ACC112 (cell line): Measurements from ENCODE around the gene SVOPL.

Experiments used
- H2AFZ ChIP-seq: fragments of 200-600 bp; sonication (generic); one replicate; pipeline ENCODE4 v1.6.0; 2017; ENCODE audit warnings: antibody characterized with exemption, low read length; ENCODE audit not compliant: unreplicated experiment
- H3K27ac ChIP-seq: fragments of 200-600 bp; sonication (generic); 2 replicates; pipeline ENCODE4 v1.5.1; 2014; ENCODE audit warnings: low read depth, mild to moderate bottlenecking, antibody characterized with exemption, low read length, moderate library complexity
- H3K27me3 ChIP-seq: fragments of 200-600 bp; sonication (generic); 2 replicates; pipeline ENCODE4 v1.6.1; 2014; ENCODE audit warnings: mild to moderate bottlenecking, antibody characterized with exemption, low read length, moderate library complexity, mixed read lengths; ENCODE audit not compliant: insufficient read depth
- H3K36me3 ChIP-seq: fragments of 200-600 bp; sonication (generic); 2 replicates; pipeline ENCODE4 v1.6.1; 2016; ENCODE audit warnings: mild to moderate bottlenecking, antibody characterized with exemption, low read length, moderate library complexity, mixed read lengths; ENCODE audit not compliant: insufficient read depth
- H3K4me1 ChIP-seq: fragments of 200-600 bp; sonication (generic); one replicate; pipeline ENCODE4 v1.6.1; 2016; ENCODE audit warnings: low read length, mixed read lengths; ENCODE audit not compliant: insufficient read depth, unreplicated experiment, control insufficient read depth
- H3K4me3 ChIP-seq: fragments of 200-600 bp; sonication (generic); 2 replicates; pipeline ENCODE4 v1.5.1; 2014; ENCODE audit warnings: mild to moderate bottlenecking, low read depth, low read length
- H3K79me2 ChIP-seq: fragments of 200-600 bp; sonication (generic); one replicate; pipeline ENCODE4 v1.6.0; 2016; ENCODE audit warnings: low read length; ENCODE audit not compliant: control insufficient read depth, unreplicated experiment, insufficient read depth

The SVOPL gene

GRCh38 chr7:138607216-138608126 is 93.7 kb downstream of the SVOPL start:
- H3K27ac ChIP-seq, result no peak overlapping the region
- H3K36me3 ChIP-seq, result no peaks in the 10 kb centered on the region
- H3K4me1 ChIP-seq, result peaks cover 7% of the 10 kb centered on the region
- H3K79me2 ChIP-seq, result no peaks in the 10 kb centered on the region
- H3K27me3 ChIP-seq, result no peaks in the 10 kb centered on the region
- no peak overlapping the region for H3K4me3 ChIP-seq
- no peak overlapping the region for H2AFZ ChIP-seq

GRCh38 chr7:138606236-138606635 is 94.9 kb downstream of the SVOPL start:
- H3K4me3 ChIP-seq, result no peak overlapping the region

GRCh38 chr7:138603549-138604318 is 97.4 kb downstream of the SVOPL start:
- no peaks in the 10 kb centered on the region for H3K36me3 ChIP-seq
- no peak overlapping the region for H3K27ac ChIP-seq
- peaks cover 7% of the 10 kb centered on the region for H3K4me1 ChIP-seq
- H2AFZ ChIP-seq, result no peak overlapping the region
- H3K4me3 ChIP-seq, result no peak overlapping the region
- H3K79me2 ChIP-seq, result no peaks in the 10 kb centered on the region
- no peaks in the 10 kb centered on the region for H3K27me3 ChIP-seq

More at GRCh38 chr7:138606236-138606635, 94.9 kb downstream of the SVOPL start:
- Histone ChIP-seq H3K27me3 (no peaks in the 10 kb centered on the region), H3K79me2 (no peaks in the 10 kb centered on the region), H3K4me1 (peaks cover 7% of the 10 kb centered on the region), H3K27ac (no peak overlapping the region), H2AFZ (no peak overlapping the region), H3K36me3 (no peaks in the 10 kb centered on the region)

- no peaks in the 10 kb centered on the region for H3K36me3 ChIP-seq
- no peak overlapping the region for H2AFZ ChIP-seq
- H3K27ac ChIP-seq, result no peak overlapping the region
- no peak overlapping the region for H3K4me3 ChIP-seq
- H3K27me3 ChIP-seq, result no peaks in the 10 kb centered on the region
- H3K79me2 ChIP-seq, result no peaks in the 10 kb centered on the region
- no peaks in the 10 kb centered on the region for H3K4me1 ChIP-seq
These were observed 98.7 kb downstream of the SVOPL start for GRCh38 chr7:138602451-138602850.

GRCh38 chr7:138595454-138595853 is 105.7 kb downstream of the SVOPL start:
- no peaks in the 10 kb centered on the region for H3K27me3 ChIP-seq
- H3K79me2 ChIP-seq, result no peaks in the 10 kb centered on the region
- H3K36me3 ChIP-seq, result no peaks in the 10 kb centered on the region
- no peak overlapping the region for H2AFZ ChIP-seq
- H3K4me1 ChIP-seq, result no peaks in the 10 kb centered on the region
- no peak overlapping the region for H3K27ac ChIP-seq
- H3K4me3 ChIP-seq, result no peak overlapping the region

- H3K36me3 ChIP-seq, result peaks cover 5% of the 10 kb centered on the region; the same call in 1 of the 2 replicates
- H3K79me2 ChIP-seq, result no peaks in the 10 kb centered on the region
- H3K27ac ChIP-seq, result no peak overlapping the region
- H3K27me3 ChIP-seq, result no peaks in the 10 kb centered on the region
- H2AFZ ChIP-seq, result no peak overlapping the region
- H3K4me1 ChIP-seq, result no peaks in the 10 kb centered on the region
- H3K4me3 ChIP-seq, result no peak overlapping the region
These were observed 111.0 kb downstream of the SVOPL start for GRCh38 chr7:138590154-138590553.

GRCh38 chr7:138588986-138589385 is 112.2 kb downstream of the SVOPL start:
- Histone ChIP-seq H3K27me3 (no peaks in the 10 kb centered on the region), H3K27ac (no peak overlapping the region)

GRCh38 chr7:138587485-138587884 is 113.7 kb downstream of the SVOPL start:
- H3K36me3 ChIP-seq, result peaks cover 5% of the 10 kb centered on the region; the same call in 1 of the 2 replicates
- no peak overlapping the region for H3K4me3 ChIP-seq
- H3K79me2 ChIP-seq, result no peaks in the 10 kb centered on the region
- H2AFZ ChIP-seq, result no peak overlapping the region
- H3K27me3 ChIP-seq, result no peaks in the 10 kb centered on the region
- H3K4me1 ChIP-seq, result no peaks in the 10 kb centered on the region
- no peak overlapping the region for H3K27ac ChIP-seq

More at GRCh38 chr7:138588986-138589385, 112.2 kb downstream of the SVOPL start:
- Histone ChIP-seq H2AFZ (no peak overlapping the region), H3K36me3 (peaks cover 5% of the 10 kb centered on the region; the same call in 1 of the 2 replicates), H3K4me3 (no peak overlapping the region), H3K4me1 (no peaks in the 10 kb centered on the region), H3K79me2 (no peaks in the 10 kb centered on the region)

GRCh38 chr7:138585283-138585993 is 115.7 kb downstream of the SVOPL start:
- Histone ChIP-seq H3K36me3 (peaks cover 5% of the 10 kb centered on the region), H3K4me1 (no peaks in the 10 kb centered on the region), H3K4me3 (no peak overlapping the region), H3K79me2 (no peaks in the 10 kb centered on the region), H3K27ac (no peak overlapping the region), H3K27me3 (no peaks in the 10 kb centered on the region), H2AFZ (no peak overlapping the region)

- H3K4me1 ChIP-seq, result no peaks in the 10 kb centered on the region
- peaks cover 5% of the 10 kb centered on the region for H3K36me3 ChIP-seq
- H3K27me3 ChIP-seq, result no peaks in the 10 kb centered on the region
- H3K4me3 ChIP-seq, result no peak overlapping the region
- no peak overlapping the region for H2AFZ ChIP-seq
- H3K27ac ChIP-seq, result no peak overlapping the region
- H3K79me2 ChIP-seq, result no peaks in the 10 kb centered on the region
These were observed 116.5 kb downstream of the SVOPL start for GRCh38 chr7:138584696-138585095.
